Stomach smooth muscle (tissue), 2 donors: Measurements from ENCODE around the gene SLC9A7.

Experiments
- H3K27ac ChIP-seq: one replicate; pipeline ENCODE4 v1.7.0; 2013; ENCODE audit warnings: mild to moderate bottlenecking, low read length, inconsistent platforms
- H3K27me3 ChIP-seq, 2 donors: one replicate each; pipeline ENCODE4 v1.7.0; 2013; ENCODE audit warnings: low read length in 2 of 2; ENCODE audit not compliant: insufficient read depth in 2 of 2, control insufficient read depth in 1 of 2
- H3K36me3 ChIP-seq, 2 donors: one replicate each; pipeline ENCODE4 v1.7.0; 2013; ENCODE audit warnings: low read length in 2 of 2; ENCODE audit not compliant: control insufficient read depth in 2 of 2, insufficient read depth in 2 of 2
- H3K4me1 ChIP-seq: one replicate; pipeline ENCODE4 v1.7.0; 2013; ENCODE audit warnings: low read length; ENCODE audit not compliant: control insufficient read depth, insufficient read depth
- H3K4me3 ChIP-seq, 2 donors: one replicate each; pipeline ENCODE4 v1.7.0; 2013; ENCODE audit warnings: low read length in 2 of 2
- H3K9ac ChIP-seq, 2 donors: one replicate each; pipeline ENCODE4 v1.7.0; 2013; ENCODE audit warnings: low read length in 2 of 2, mild to moderate bottlenecking in 1 of 2
- H3K9me3 ChIP-seq, 2 donors: one replicate each; pipeline ENCODE4 v1.7.0; 2013; ENCODE audit warnings: low read length in 2 of 2; ENCODE audit not compliant: control insufficient read depth in 2 of 2
- donor health status: healthy.
- donor health status: Pancreatic carcinoma.

Gene SLC9A7

GRCh38 chrX:46627711-46628419, 131.1 kb downstream of the SLC9A7 start:
- Histone ChIP-seq H3K4me1 (peaks cover 3% of the 10 kb centered on the region), H3K9ac (no peak overlapping the region), H3K4me3 (no peak overlapping the region), H3K36me3 (no peaks in the 10 kb centered on the region), H3K9me3 (no peaks in the 10 kb centered on the region), H3K27me3 (peaks cover 0 to 9% of the 10 kb centered on the region in 2 donors), H3K27ac (peak overlapping the region; percentile 18)

- Histone ChIP-seq H3K27ac (no peak overlapping the region), H3K27me3 (peaks cover 0 to 9% of the 10 kb centered on the region in 2 donors), H3K9ac (no peak overlapping the region), H3K36me3 (no peaks in the 10 kb centered on the region), H3K4me3 (no peak overlapping the region), H3K9me3 (no peaks in the 10 kb centered on the region), H3K4me1 (peaks cover 3% of the 10 kb centered on the region)
Observed at GRCh38 chrX:46627062-46627461, 131.9 kb downstream of the SLC9A7 start.

- H3K36me3 ChIP-seq: no peaks in the 10 kb centered on the region
- no peaks in the 10 kb centered on the region for H3K9me3 ChIP-seq
- no peak overlapping the region for H3K4me3 ChIP-seq
- no peak overlapping the region for H3K27ac ChIP-seq
- H3K4me1 ChIP-seq: peaks cover 3% of the 10 kb centered on the region
- H3K9ac ChIP-seq: no peak overlapping the region
- peaks cover 0 to 7% of the 10 kb centered on the region in 2 donors for H3K27me3 ChIP-seq
Observed at GRCh38 chrX:46626566-46626965, 132.4 kb downstream of the SLC9A7 start.

- peaks cover 3% of the 10 kb centered on the region for H3K4me1 ChIP-seq
- no peak overlapping the region for H3K4me3 ChIP-seq
- H3K27ac ChIP-seq: no peak overlapping the region
- peaks cover 0 to 8% of the 10 kb centered on the region in 2 donors for H3K27me3 ChIP-seq
- H3K9ac ChIP-seq: no peak overlapping the region
- H3K9me3 ChIP-seq: no peaks in the 10 kb centered on the region
- H3K36me3 ChIP-seq: no peaks in the 10 kb centered on the region
Observed at GRCh38 chrX:46624090-46624786, 134.7 kb downstream of the SLC9A7 start.

GRCh38 chrX:46621572-46621971, 137.3 kb downstream of the SLC9A7 start:
- Histone ChIP-seq H3K36me3 (no peaks in the 10 kb centered on the region), H3K9ac (no peak overlapping the region), H3K27me3 (peaks cover 0 to 3% of the 10 kb centered on the region in 2 donors), H3K9me3 (no peaks in the 10 kb centered on the region), H3K4me1 (no peaks in the 10 kb centered on the region), H3K27ac (no peak overlapping the region), H3K4me3 (no peak overlapping the region)

GRCh38 chrX:46620505-46620904, 138.4 kb downstream of the SLC9A7 start:
- no peak overlapping the region for H3K9ac ChIP-seq
- no peak overlapping the region for H3K4me3 ChIP-seq
- peaks cover 0 to 3% of the 10 kb centered on the region in 2 donors for H3K27me3 ChIP-seq
- no peak overlapping the region for H3K27ac ChIP-seq
- no peaks in the 10 kb centered on the region for H3K9me3 ChIP-seq
- H3K4me1 ChIP-seq: no peaks in the 10 kb centered on the region
- H3K36me3 ChIP-seq: no peaks in the 10 kb centered on the region

GRCh38 chrX:46618947-46619346, 140.0 kb downstream of the SLC9A7 start:
- H3K9ac ChIP-seq: no peak overlapping the region
- H3K4me1 ChIP-seq: no peaks in the 10 kb centered on the region
- no peak overlapping the region for H3K27ac ChIP-seq
- H3K36me3 ChIP-seq: no peaks in the 10 kb centered on the region
- H3K4me3 ChIP-seq: no peak overlapping the region
- H3K9me3 ChIP-seq: no peaks in the 10 kb centered on the region
- H3K27me3 ChIP-seq: peaks cover 0 to 3% of the 10 kb centered on the region in 2 donors

GRCh38 chrX:46617906-46618305, 141.0 kb downstream of the SLC9A7 start:
- Histone ChIP-seq H3K9me3 (no peaks in the 10 kb centered on the region), H3K27me3 (peaks cover 0 to 3% of the 10 kb centered on the region in 2 donors), H3K4me3 (no peak overlapping the region), H3K9ac (no peak overlapping the region), H3K27ac (no peak overlapping the region), H3K4me1 (no peaks in the 10 kb centered on the region), H3K36me3 (no peaks in the 10 kb centered on the region)

GRCh38 chrX:46611658-46612362, 147.1 kb downstream of the SLC9A7 start:
- H3K27me3 ChIP-seq: peaks cover 0 to 4% of the 10 kb centered on the region in 2 donors
- no peaks in the 10 kb centered on the region for H3K36me3 ChIP-seq
- no peak overlapping the region for H3K9ac ChIP-seq
- no peak overlapping the region for H3K4me3 ChIP-seq
- no peaks in the 10 kb centered on the region for H3K9me3 ChIP-seq
- no peaks in the 10 kb centered on the region for H3K4me1 ChIP-seq
- H3K27ac ChIP-seq: no peak overlapping the region

- Histone ChIP-seq H3K4me3 (no peak overlapping the region), H3K9ac (no peak overlapping the region), H3K27me3 (peaks cover 0 to 4% of the 10 kb centered on the region in 2 donors), H3K4me1 (no peaks in the 10 kb centered on the region), H3K9me3 (no peaks in the 10 kb centered on the region), H3K36me3 (no peaks in the 10 kb centered on the region), H3K27ac (no peak overlapping the region)
Observed at GRCh38 chrX:46610070-46610658, 148.8 kb downstream of the SLC9A7 start.
